ENCODE results near the gene PPP1R8. TPM values are rescaled to one million over a fixed set of nuclear protein-coding genes. Genes with fewer than 3 reads are reported as not detected.
"Not testable (repeated sequence)": the region's sequence is repeated elsewhere in the genome, so short reads cannot be mapped to it uniquely, and the experiment has no call there.

Gene PPP1R8
- 65.1 and 67.0 TPM in 2 replicates for total RNA-seq

- intact Hi-C loops (cut with micrococcal nuclease), result loop anchor here (1.0 kb wide), 6 partner anchors 27 to 257 kb away; partner anchors contain the start of genes EYA3, FAM76A, IFI6 and STX12
Observed at GRCh38 chr1:27830621-27831440, at the start of gene PPP1R8. Gene PPP1R8 (plus strand): TSS chr1:27830782. CDS start chr1:27830836, 54 bp downstream.

- intact Hi-C loops (cut with micrococcal nuclease), result no loop called here
Observed at GRCh38 chr1:27782950-27783349, 47.6 kb upstream of the PPP1R8 start.

GRCh38 chr1:27784700-27785099 lies 45.9 kb upstream of the PPP1R8 start:
- intact Hi-C loops (cut with micrococcal nuclease), result no loop called here

- intact Hi-C loops (cut with micrococcal nuclease), result no loop called here
Observed at GRCh38 chr1:27785781-27786455, 44.7 kb upstream of the PPP1R8 start.

- intact Hi-C loops (cut with micrococcal nuclease), result no loop called here
Observed at GRCh38 chr1:27787895-27788294, 42.7 kb upstream of the PPP1R8 start.

GRCh38 chr1:27789540-27790041 lies 41.0 kb upstream of the PPP1R8 start:
- intact Hi-C loops (cut with micrococcal nuclease), result no loop called here

- intact Hi-C loops (cut with micrococcal nuclease), result not testable (repeated sequence)
Observed at GRCh38 chr1:27790270-27790669, 40.3 kb upstream of the PPP1R8 start.

- intact Hi-C loops (cut with micrococcal nuclease), result no loop called here
Observed at GRCh38 chr1:27795601-27796000, 35.0 kb upstream of the PPP1R8 start.

- intact Hi-C loops (cut with micrococcal nuclease), result no loop called here
Observed at GRCh38 chr1:27804791-27805190, 25.8 kb upstream of the PPP1R8 start.

- intact Hi-C loops (cut with micrococcal nuclease), result no loop called here
Observed at GRCh38 chr1:27806758-27807157, 23.8 kb upstream of the PPP1R8 start.

- intact Hi-C loops (cut with micrococcal nuclease), result no loop called here
Observed at GRCh38 chr1:27807385-27807784, 23.2 kb upstream of the PPP1R8 start.

GRCh38 chr1:27808131-27808530 lies 22.5 kb upstream of the PPP1R8 start:
- intact Hi-C loops (cut with micrococcal nuclease), result not testable (repeated sequence)

GRCh38 chr1:27809883-27810282 lies 20.7 kb upstream of the PPP1R8 start:
- intact Hi-C loops (cut with micrococcal nuclease), result no loop called here

GRCh38 chr1:27811741-27812500 lies 18.7 kb upstream of the PPP1R8 start:
- intact Hi-C loops (cut with micrococcal nuclease), result no loop called here

- intact Hi-C loops (cut with micrococcal nuclease), result no loop called here
Observed at GRCh38 chr1:27816921-27817630, 13.5 kb upstream of the PPP1R8 start.

GRCh38 chr1:27821761-27822315 lies 8.7 kb upstream of the PPP1R8 start:
- intact Hi-C loops (cut with micrococcal nuclease), result no loop called here

- intact Hi-C loops (cut with micrococcal nuclease), result no loop called here
Observed at GRCh38 chr1:27823784-27824183, 6.8 kb upstream of the PPP1R8 start.

- intact Hi-C loops (cut with micrococcal nuclease), result no loop called here
Observed at GRCh38 chr1:27824411-27824810, 6.2 kb upstream of the PPP1R8 start.

GRCh38 chr1:27829339-27829960 lies 1.1 kb upstream of the PPP1R8 start:
- intact Hi-C loops (cut with micrococcal nuclease), result not testable (repeated sequence)
